Activated CD4-positive, alpha-beta memory T cell treated with anti-CD3 and anti-CD28 coated beads, Interleukin-2, amount 10 ng/mL, durations not matched to agents 7 days and 5 days (primary cell): ENCODE data around the gene CEBPZOS. TPM values are rescaled to one million over a fixed set of nuclear protein-coding genes. Genes with fewer than 3 reads are reported as not detected.
"Not testable (repeated sequence)": the region's sequence is repeated elsewhere in the genome, so short reads cannot be mapped to it uniquely, and the experiment has no call there.

Experiments used
- CTCF ChIA-PET: fragments of 350-600 bp; sonication (Branson Sonifier 250); formaldehyde crosslinking; loops from one replicate; lab custom pipeline; 2021; ENCODE audit warnings: antibody characterized with exemption, inconsistent platforms; lab: Charles Lee
- POLR2A ChIA-PET: fragments of 350-600 bp; sonication (Branson Sonifier 250); formaldehyde crosslinking; loops from one replicate; lab custom pipeline; 2021; ENCODE audit warnings: antibody characterized with exemption; lab: Charles Lee
- DNase-seq: peaks from one replicate; pipeline ENCODE4 v3.0.0-alpha.2; 2020
- H3K27ac Mint-ChIP-seq: one replicate; pipeline ENCODE4 v1.8.0; 2021; ENCODE audit warnings: mild to moderate bottlenecking, mixed read lengths
- H3K27me3 Mint-ChIP-seq: one replicate; pipeline ENCODE4 v1.8.0; 2021; ENCODE audit warnings: mixed read lengths
- H3K36me3 Mint-ChIP-seq: one replicate; pipeline ENCODE4 v1.8.0; 2021; ENCODE audit warnings: low read depth, mixed read lengths
- H3K4me1 Mint-ChIP-seq: one replicate; pipeline ENCODE4 v1.8.0; 2021; ENCODE audit warnings: mixed read lengths
- H3K4me3 Mint-ChIP-seq: one replicate; pipeline ENCODE4 v1.8.0; 2021; ENCODE audit warnings: mild to moderate bottlenecking, mixed read lengths
- H3K9me3 Mint-ChIP-seq: one replicate; pipeline ENCODE4 v1.8.0; 2021; ENCODE audit warnings: mixed read lengths
- total RNA-seq, 2 experiments: library from RNA; stranded (reverse); gene quantifications; one replicate each; pipeline ENCODE4 v1.2.3, GENCODE V29; 2021

Gene CEBPZOS
- total RNA-seq, 2 experiments from 2014 or later: 32.9 to 36.3 TPM

DNA sequence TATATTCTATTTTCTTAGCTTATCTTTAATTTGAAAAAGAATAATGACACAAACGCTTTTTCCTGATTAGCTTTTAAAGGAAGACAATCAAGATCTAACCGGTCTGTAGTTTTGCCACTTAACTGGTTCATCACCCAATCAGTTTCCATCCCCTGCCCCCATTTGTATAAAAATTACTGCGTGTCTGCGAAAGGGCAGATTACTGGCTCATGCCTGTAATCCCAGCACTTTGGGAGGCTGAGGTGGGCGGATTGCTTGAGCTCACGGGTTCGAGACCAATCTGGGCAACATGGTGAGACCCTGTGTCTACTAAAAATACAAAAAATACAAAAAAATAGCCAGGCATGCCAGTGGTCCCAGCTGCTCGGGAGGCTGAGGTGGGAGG lies 2.4 kb downstream of the CEBPZOS start:
- peaks cover 29% of the 10 kb centered on the region for H3K4me1 Mint-ChIP-seq
- H3K9me3 Mint-ChIP-seq: peaks cover 1% of the 10 kb centered on the region
- no peak overlapping the region for H3K27ac Mint-ChIP-seq
- H3K27me3 Mint-ChIP-seq: no peaks in the 10 kb centered on the region
- POLR2A ChIA-PET: interaction anchor here (1.3 to 1.5 kb wide), 2 partner anchors 34 to 191 kb away, joined by 4 read pairs; no protein-coding TSS in a partner anchor
- H3K4me3 Mint-ChIP-seq: no peak overlapping the region
- DNase-seq: no peak
- H3K36me3 Mint-ChIP-seq: peaks cover 29% of the 10 kb centered on the region
- CTCF ChIA-PET: interaction anchor here (0.9 kb wide), 1 partner anchor 9 kb away, joined by 3 read pairs; no protein-coding TSS in a partner anchor

DNA sequence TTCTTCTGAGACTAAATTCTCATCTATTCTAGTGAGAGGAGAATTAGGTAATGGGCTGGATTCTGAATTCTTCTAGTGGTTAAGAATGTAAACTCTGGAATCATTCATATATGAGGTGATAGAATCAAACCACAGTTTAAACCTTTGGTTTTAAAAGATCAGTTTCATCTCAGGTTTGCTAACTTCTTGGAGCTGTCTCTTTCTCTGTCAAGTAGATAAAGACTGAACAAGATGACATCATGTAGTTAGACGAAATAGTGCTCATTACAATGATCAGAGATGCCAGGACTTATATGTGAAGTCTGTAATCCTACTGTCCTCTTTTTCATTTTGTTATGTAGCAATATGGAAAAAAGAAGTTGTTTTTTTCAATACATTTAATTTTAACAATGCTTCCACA lies 4.9 kb downstream of the CEBPZOS start:
- Mint-ChIP-seq H3K9me3 (peaks cover 7% of the 10 kb centered on the region), H3K4me3 (no peak overlapping the region), H3K36me3 (peaks cover 54% of the 10 kb centered on the region), H3K4me1 (peaks cover 28% of the 10 kb centered on the region), H3K27me3 (no peaks in the 10 kb centered on the region), H3K27ac (peak overlapping the region; percentile 21)
- ChIA-PET CTCF (interaction anchor here (0.9 kb wide), 1 partner anchor 176 kb away, joined by 3 read pairs; no protein-coding TSS in a partner anchor), POLR2A (interaction anchor here (0.8 to 1.0 kb wide), 2 partner anchors 31 to 43 kb away, joined by 3 read pairs; partner anchors contain the start of genes CEBPZ and NDUFAF7)
- no peak for DNase-seq

DNA sequence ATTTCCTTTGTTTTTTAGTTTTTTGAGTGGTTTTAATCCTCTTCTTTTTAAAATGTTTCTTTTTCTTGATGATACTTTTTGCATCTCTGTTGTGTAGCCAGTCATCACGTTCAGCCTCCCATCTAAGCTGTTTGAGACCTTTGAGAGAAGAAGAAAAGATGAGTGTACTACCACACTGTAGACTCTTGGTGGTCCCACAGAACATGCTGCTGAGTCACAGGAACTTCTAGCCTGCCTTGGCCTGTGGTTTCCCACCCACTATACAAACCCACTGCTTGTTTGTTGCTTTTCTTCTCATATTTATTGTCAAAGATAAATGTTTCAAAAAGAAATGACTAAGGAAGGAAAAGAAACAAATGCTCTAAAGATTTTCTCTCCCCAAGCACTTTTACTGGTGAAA lies 5.5 kb downstream of the CEBPZOS start:
- ChIA-PET POLR2A (interaction anchor here (0.8 to 1.0 kb wide), 2 partner anchors 30 to 44 kb away, joined by 3 read pairs; partner anchors contain the start of genes CEBPZ and NDUFAF7), CTCF (interaction anchor here (0.9 kb wide), 1 partner anchor 175 kb away, joined by 3 read pairs; no protein-coding TSS in a partner anchor)
- Mint-ChIP-seq H3K27me3 (no peaks in the 10 kb centered on the region), H3K9me3 (peaks cover 11% of the 10 kb centered on the region), H3K4me1 (peaks cover 28% of the 10 kb centered on the region), H3K36me3 (peaks cover 57% of the 10 kb centered on the region), H3K4me3 (no peak overlapping the region), H3K27ac (peak overlapping the region; percentile 47)
- DNase-seq: peak; percentile 24

DNA sequence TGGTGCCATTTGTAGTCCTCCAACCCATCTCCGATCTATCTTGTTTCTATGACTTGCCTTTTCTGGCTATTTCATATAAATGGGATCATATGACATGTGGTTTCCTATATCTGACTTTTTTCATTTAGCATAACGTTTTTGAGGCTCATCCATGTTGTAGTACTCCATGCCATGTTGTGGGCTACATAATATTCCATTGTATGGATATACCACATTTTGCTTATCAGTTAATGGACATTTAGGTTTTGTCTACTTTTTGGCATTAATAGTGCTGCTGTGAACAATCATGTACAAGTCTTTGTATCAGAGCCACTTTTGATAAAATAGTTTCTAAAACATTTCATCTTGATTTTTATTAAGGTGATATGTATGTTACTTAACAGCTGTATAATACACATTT lies 7.4 kb downstream of the CEBPZOS start:
- H3K36me3 Mint-ChIP-seq: peaks cover 77% of the 10 kb centered on the region
- POLR2A ChIA-PET: no interaction called here
- CTCF ChIA-PET: no interaction called here
- H3K4me1 Mint-ChIP-seq: peaks cover 28% of the 10 kb centered on the region
- H3K27me3 Mint-ChIP-seq: no peaks in the 10 kb centered on the region
- no peak overlapping the region for H3K4me3 Mint-ChIP-seq
- H3K27ac Mint-ChIP-seq: no peak overlapping the region
- H3K9me3 Mint-ChIP-seq: peaks cover 26% of the 10 kb centered on the region
- no peak for DNase-seq

DNA sequence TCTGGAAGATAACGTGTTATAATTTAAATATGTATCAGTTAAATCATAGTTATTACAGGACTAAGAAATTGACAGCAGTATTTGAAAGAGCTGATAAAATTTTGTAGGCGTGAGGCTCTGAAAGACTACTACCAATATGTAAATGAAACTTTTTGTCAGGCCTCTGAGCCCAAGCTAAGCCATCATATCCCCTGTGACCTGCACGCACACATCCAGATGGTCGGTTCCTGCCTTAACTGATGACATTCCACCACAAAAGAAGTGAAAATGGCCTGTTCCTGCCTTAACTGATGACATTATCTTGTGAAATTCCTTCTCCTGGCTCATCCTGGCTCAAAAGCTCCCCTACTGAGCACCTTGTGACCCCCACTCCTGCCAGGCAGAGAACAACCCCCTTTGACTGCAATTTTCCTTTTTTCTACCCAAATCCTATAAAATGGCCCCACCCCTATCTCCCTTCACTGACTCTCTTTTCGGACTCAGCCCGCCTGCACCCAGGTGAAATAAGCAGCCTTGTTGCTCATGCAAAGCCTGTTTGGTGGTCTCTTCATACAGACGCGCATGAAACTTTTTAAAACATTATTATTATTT lies 8.9 kb downstream of the CEBPZOS start:
- DNase-seq, CTCF ChIA-PET, H3K27ac Mint-ChIP-seq, H3K4me3 Mint-ChIP-seq, H3K27me3 Mint-ChIP-seq, POLR2A ChIA-PET: not testable (repeated sequence)
- H3K36me3 Mint-ChIP-seq: peaks cover 88% of the 10 kb centered on the region
- H3K9me3 Mint-ChIP-seq: peaks cover 27% of the 10 kb centered on the region
- peaks cover 25% of the 10 kb centered on the region for H3K4me1 Mint-ChIP-seq

DNA sequence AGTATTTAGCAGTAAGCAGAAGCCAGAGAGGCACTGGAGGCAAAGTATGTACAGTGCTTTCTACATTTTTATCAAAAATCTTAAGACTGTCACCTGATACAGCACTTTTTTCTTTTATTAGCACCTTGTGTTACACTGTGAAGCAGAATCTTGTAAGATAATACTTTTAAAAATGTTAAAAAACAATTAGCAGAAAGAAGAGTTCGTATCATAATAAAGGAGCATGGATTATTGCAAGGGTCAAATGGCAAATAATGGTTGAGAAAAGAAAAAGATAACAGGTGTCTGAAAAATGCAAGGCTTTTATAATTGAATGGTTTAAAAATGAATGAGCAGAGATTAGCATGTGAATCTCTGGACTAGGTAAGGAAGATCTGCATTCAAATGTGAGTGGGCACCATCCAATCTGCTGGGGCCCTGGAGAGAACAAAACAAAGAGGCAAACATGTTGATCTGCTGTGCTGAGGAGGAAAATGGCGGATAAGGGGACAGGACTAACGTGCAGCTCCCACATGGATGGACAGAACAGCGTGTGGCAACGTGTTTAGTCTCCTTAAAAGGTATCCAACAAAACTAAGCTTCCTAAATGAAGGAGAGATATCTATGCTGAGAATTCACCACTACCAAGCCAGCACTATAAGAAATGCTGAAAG lies 9.5 kb downstream of the CEBPZOS start:
- Mint-ChIP-seq H3K27ac (no peak overlapping the region), H3K4me3 (no peak overlapping the region), H3K4me1 (peaks cover 25% of the 10 kb centered on the region), H3K27me3 (no peaks in the 10 kb centered on the region), H3K9me3 (peaks cover 27% of the 10 kb centered on the region), H3K36me3 (peaks cover 89% of the 10 kb centered on the region)
- ChIA-PET CTCF (no interaction called here), POLR2A (no interaction called here)
- DNase-seq: no peak

DNA sequence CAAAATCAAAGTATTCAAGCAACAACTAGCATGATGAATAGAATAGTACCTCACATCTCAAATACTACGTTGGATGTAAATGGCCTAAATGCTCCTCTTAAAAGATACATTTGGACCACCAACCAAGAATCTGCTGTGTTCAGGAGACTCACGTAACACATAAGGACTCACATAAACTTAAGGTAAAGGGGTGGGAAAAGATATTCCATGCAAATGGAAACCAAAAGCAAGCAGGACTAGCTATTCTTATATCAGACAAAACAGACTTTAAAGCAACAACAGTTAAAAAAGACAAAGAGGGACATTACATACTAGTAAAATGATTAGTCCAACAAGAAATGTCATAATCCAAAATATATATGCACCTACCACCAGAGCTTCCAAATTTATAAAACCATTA lies 10.5 kb downstream of the CEBPZOS start:
- Mint-ChIP-seq H3K9me3 (peaks cover 27% of the 10 kb centered on the region), H3K4me1 (peaks cover 19% of the 10 kb centered on the region), H3K36me3 (peaks cover 90% of the 10 kb centered on the region)
- POLR2A ChIA-PET, H3K4me3 Mint-ChIP-seq, H3K27me3 Mint-ChIP-seq, DNase-seq, H3K27ac Mint-ChIP-seq, CTCF ChIA-PET: not testable (repeated sequence)

DNA sequence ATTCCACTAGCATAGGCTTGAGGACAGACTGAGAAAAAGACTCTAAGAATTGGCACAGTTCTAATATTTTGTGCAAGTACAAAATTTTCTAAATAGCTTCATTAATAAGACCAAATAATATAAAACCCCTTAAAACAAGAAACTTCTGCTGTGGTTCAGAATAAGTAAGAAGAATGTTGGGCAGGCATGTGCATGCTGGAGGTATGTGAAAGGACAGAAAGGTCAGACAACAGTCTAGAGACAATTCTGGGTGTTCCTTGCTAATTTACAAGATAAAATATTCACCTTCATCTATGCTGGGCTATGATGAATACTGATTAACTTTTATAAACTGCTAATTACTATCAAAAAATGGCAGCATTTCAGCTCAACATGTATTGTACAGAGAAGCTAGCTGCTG lies 14.9 kb downstream of the CEBPZOS start:
- no peak for DNase-seq
- Mint-ChIP-seq H3K4me3 (no peak overlapping the region), H3K4me1 (peaks cover 11% of the 10 kb centered on the region), H3K27me3 (no peaks in the 10 kb centered on the region), H3K9me3 (peaks cover 20% of the 10 kb centered on the region), H3K27ac (no peak overlapping the region), H3K36me3 (peaks cover 75% of the 10 kb centered on the region)
- CTCF ChIA-PET: interaction anchor here (1.0 kb wide), 1 partner anchor 42 kb away, joined by 4 read pairs; no protein-coding TSS in a partner anchor
- POLR2A ChIA-PET: interaction anchor here (0.6 kb wide), 1 partner anchor 53 kb away, joined by 3 read pairs; no protein-coding TSS in a partner anchor

DNA sequence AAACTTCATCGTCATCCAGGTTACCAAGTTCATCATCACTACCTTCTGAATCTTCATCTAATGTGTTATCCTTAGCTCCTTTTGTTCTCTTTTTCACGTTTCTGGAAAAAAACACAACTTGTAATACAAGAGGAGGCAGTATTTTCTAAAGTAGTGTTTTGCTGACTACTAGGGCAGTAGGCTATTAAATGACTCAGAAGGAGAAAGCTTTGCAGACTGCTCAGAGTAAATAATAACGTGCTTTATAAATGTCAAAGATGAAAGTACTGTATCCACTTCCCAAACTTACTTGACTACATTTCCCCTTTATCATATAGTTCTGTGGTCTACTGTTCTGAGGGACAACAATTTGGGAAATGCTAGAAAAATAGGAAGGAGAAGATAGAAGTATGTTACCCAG lies 15.6 kb downstream of the CEBPZOS start:
- Mint-ChIP-seq H3K36me3 (peaks cover 75% of the 10 kb centered on the region), H3K4me1 (peaks cover 7% of the 10 kb centered on the region), H3K9me3 (peaks cover 15% of the 10 kb centered on the region), H3K27me3 (no peaks in the 10 kb centered on the region), H3K27ac (no peak overlapping the region), H3K4me3 (no peak overlapping the region)
- POLR2A ChIA-PET: interaction anchor here (0.6 kb wide), 2 partner anchors 54 to 659 kb away, joined by 3 to 4 read pairs; no protein-coding TSS in a partner anchor
- CTCF ChIA-PET: interaction anchor here (1.0 kb wide), 1 partner anchor 43 kb away, joined by 4 read pairs; no protein-coding TSS in a partner anchor
- DNase-seq: no peak

DNA sequence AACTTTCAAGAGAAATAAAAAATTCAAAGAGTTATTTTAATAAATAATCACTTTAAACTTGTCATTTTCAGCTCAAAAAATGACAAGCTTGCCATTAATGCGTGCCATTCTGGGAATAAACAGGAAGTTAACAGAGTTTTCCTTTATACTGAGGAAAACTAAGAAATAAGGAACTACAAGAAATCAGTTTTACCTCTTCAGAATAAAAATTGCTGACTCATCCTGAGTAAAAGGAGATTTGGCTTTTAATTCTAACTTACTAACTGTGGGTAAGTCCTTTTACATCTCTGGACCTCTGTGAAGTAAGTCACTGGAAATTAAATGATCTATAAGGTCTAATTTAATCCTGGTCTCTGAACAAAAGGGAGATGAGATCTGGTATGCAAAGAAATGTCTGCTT lies 19.0 kb downstream of the CEBPZOS start:
- Mint-ChIP-seq H3K27ac (no peak overlapping the region), H3K4me1 (no peaks in the 10 kb centered on the region), H3K27me3 (no peaks in the 10 kb centered on the region), H3K36me3 (peaks cover 52% of the 10 kb centered on the region), H3K9me3 (no peaks in the 10 kb centered on the region), H3K4me3 (no peak overlapping the region)
- POLR2A ChIA-PET: interaction anchor here (1.4 kb wide), 1 partner anchor 18 kb away, joined by 4 read pairs; no protein-coding TSS in a partner anchor
- CTCF ChIA-PET: interaction anchor here (0.7 kb wide), 1 partner anchor 295 kb away, joined by 5 read pairs; no protein-coding TSS in a partner anchor
- DNase-seq: no peak

DNA sequence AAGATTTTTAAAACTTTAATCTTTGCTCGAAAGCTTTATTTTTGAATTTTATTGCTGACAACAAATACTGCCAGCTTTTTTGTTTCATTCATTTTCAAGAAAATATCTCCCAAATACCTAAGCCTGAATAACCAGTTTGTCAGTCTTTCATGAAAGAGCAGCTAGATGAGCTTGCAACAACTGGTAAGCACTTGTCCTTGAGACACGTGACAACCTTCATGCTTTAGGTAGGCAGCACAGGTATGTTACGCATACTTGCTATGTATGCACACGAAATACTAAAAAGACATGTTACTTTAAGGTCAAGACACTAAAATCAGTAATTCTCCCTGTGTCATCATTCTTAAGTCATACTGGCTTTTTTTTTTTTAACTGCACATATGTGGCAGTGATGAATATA lies 22.8 kb downstream of the CEBPZOS start:
- CTCF ChIA-PET: interaction anchor here (0.7 to 0.9 kb wide), 2 partner anchors 19 to 43 kb away, joined by 3 to 4 read pairs; no protein-coding TSS in a partner anchor
- H3K27ac Mint-ChIP-seq: no peak overlapping the region

DNA sequence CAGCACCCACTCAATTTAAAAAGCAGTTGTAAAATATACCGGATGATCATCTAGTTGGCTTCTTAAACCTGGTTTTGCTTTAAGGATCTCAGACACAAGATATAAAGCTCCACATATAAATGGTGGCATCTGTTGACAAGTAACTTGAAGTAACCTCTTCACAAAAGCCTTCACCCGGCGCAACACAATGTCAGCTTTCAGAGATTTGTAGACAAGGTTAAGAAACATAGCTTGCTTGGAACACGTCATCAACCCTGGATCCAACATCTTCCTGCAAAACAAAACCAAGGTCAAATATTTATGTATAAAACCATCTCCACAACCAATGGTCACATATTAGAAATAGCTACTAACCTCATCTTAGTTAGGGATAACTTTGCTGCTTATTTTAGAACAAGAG lies 26.8 kb downstream of the CEBPZOS start:
- Mint-ChIP-seq H3K4me1 (peaks cover 44% of the 10 kb centered on the region), H3K27me3 (no peaks in the 10 kb centered on the region), H3K9me3 (no peaks in the 10 kb centered on the region), H3K27ac (no peak overlapping the region), H3K36me3 (peaks cover 62% of the 10 kb centered on the region), H3K4me3 (no peak overlapping the region)
- POLR2A ChIA-PET: interaction anchor here (1.2 kb wide), 1 partner anchor 10 kb away, joined by 3 read pairs; no protein-coding TSS in a partner anchor
- no peak for DNase-seq
- CTCF ChIA-PET: no interaction called here

More for the DNA sequence above, 22.8 kb downstream of the CEBPZOS start:
- no peaks in the 10 kb centered on the region for H3K9me3 Mint-ChIP-seq
- POLR2A ChIA-PET: no interaction called here
- H3K36me3 Mint-ChIP-seq: peaks cover 60% of the 10 kb centered on the region
- no peaks in the 10 kb centered on the region for H3K27me3 Mint-ChIP-seq
- H3K4me3 Mint-ChIP-seq: no peak overlapping the region
- H3K4me1 Mint-ChIP-seq: peaks cover 23% of the 10 kb centered on the region
- DNase-seq: no peak

DNA sequence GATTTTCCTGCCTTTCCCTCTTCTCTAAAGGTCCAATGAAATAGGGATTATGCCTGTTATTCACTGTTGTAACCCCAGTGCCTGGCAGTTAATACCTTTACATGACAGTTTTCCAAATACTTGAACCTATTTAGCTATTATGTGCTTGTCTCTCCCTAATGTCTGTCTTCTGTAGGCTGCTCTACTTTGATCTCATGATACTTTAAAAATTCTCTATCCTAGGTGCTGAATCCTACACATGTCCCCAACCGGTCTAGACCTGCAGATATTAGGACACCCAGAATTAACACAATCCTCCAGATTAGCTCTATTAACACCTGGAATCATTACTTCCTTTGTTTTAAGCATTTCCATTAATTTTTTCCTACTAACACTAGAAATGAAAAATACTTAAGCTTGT lies 27.8 kb downstream of the CEBPZOS start:
- ChIA-PET POLR2A (interaction anchor here (1.2 kb wide), 1 partner anchor 11 kb away, joined by 3 read pairs; no protein-coding TSS in a partner anchor), CTCF (interaction anchor here (1.0 kb wide), 1 partner anchor 653 kb away, joined by 3 read pairs; no protein-coding TSS in a partner anchor)
- DNase-seq: no peak
- H3K4me3 Mint-ChIP-seq: no peak overlapping the region
- no peak overlapping the region for H3K27ac Mint-ChIP-seq
- peaks cover 44% of the 10 kb centered on the region for H3K4me1 Mint-ChIP-seq
- peaks cover 58% of the 10 kb centered on the region for H3K36me3 Mint-ChIP-seq
- no peaks in the 10 kb centered on the region for H3K27me3 Mint-ChIP-seq
- H3K9me3 Mint-ChIP-seq: no peaks in the 10 kb centered on the region
